GM12864 (cell line): Measurements from ENCODE around the gene MAJIN.

ENCODE experiments used
- DNase-seq: peaks from one replicate; pipeline ENCODE4 v3.0.0-alpha.2; 2011; ENCODE audit warnings: low read depth
- H3K4me3 ChIP-seq: 2 replicates; pipeline ENCODE4 v1.5.1; 2011; ENCODE audit warnings: mild to moderate bottlenecking, low read depth, low read length, control low read depth
- CTCF ChIP-seq: IDR thresholded peaks from 2 replicates; pipeline ENCODE4 v1.5.1; 2011; ENCODE audit warnings: low read depth, mild to moderate bottlenecking, moderate library complexity, low read length, control low read depth, inconsistent platforms; ENCODE audit errors: missing control alignments

The MAJIN gene

DNA sequence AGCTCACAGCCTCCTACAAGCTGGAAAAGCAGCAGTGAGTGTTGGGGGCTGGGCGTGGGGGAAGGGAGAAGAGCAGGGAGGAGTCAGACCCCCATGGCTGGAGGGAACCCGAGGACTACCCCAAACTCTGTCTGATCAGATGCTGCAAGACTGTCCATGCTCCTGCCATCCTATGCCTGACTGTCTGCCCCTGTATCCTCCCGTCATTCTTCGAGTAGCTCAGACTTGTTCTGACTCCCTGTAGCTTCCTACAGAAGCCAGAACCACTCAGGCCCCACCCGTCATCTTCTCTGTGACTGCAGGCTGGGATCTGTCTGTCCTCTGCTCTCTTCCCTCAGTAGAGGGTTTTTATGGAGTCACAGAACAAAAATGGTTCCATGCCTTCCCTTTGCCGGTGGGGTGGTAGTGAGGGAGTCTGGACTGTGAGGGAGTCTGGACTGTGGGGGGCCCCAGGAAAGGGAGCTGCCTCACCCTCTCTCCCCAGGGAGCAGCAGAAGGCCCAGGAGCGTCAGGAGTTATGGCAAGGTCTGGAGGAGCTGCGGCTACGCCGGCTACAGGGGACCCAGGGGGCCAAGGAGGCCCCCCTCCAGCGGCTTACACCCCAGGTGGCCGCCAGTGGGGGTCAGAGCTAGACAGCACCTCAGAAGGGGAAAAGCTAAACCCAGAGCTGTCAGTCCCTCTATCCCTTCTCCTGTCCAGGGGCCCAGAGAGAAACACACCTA is 38.5 kb downstream of the MAJIN start:
- TF ChIP-seq CTCF = no peak
- H3K4me3 ChIP-seq = no peak overlapping the region
- no peak for DNase-seq

DNA sequence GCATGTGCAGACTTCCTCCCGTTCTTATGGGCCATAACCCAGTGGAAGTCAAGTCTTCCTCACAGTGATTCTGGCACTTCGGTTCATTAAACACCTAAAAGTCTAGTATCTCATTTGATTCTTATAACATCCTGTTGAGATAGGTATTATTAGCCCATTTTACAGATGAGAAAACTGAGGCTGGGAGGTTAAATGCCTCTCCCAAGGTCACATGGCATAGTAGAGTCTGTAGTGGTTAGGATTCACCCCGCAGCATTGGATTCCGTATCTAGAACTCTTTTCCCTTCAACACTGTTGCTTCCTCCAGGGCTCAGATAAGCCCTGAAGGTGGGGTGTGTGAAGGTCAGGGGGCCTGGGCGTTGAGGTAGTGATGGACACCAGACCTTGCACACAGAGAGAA is 39.6 kb downstream of the MAJIN start:
- no peak for DNase-seq
- no peak overlapping the region for H3K4me3 ChIP-seq
- no peak for TF ChIP-seq CTCF

- no peak for TF ChIP-seq CTCF
- no peak for DNase-seq
- H3K4me3 ChIP-seq = no peak overlapping the region
Measured at GRCh38 chr11:64931290-64931689, 40.6 kb downstream of the MAJIN start.

DNA sequence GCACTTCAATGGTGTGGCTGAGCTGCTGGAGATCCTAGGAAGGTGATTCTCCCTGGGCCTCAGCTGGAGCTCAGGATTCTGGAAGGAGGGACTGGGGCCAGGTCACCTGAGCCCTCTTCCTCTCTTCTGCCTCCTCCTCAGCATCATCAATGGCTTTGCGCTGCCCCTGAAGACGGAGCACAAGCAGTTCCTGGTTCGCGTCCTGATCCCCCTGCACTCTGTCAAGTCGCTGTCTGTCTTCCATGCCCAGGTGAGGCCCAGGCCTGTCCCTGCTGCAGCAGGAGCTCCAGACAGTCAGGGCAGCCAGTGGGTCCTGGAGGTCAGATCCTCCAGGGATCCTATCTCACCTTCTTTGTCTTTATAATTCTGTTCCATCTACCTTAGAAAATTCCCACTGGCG is 41.6 kb downstream of the MAJIN start:
- DNase-seq = no peak
- TF ChIP-seq CTCF = no peak
- no peak overlapping the region for H3K4me3 ChIP-seq

DNA sequence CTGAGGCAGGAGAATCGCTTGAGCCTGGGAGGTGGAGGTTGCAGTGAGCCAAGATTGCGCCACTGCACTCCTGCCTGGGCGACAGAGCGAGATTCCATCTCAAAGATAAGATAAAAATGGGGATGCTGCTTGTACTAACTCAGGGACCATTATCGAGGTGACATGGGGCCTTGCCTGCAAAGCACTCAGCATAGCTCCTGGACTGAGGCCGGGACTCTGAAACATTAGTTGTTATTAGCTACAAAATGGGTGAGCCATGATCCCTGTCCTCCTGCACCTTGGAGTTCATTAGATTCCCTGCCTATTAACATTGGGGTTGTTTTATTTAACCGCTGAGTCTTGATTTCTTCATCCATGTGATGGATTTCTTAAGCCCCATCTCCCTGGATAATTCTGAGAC is 42.3 kb downstream of the MAJIN start:
- TF ChIP-seq CTCF = no peak
- no peak overlapping the region for H3K4me3 ChIP-seq
- no peak for DNase-seq

DNA sequence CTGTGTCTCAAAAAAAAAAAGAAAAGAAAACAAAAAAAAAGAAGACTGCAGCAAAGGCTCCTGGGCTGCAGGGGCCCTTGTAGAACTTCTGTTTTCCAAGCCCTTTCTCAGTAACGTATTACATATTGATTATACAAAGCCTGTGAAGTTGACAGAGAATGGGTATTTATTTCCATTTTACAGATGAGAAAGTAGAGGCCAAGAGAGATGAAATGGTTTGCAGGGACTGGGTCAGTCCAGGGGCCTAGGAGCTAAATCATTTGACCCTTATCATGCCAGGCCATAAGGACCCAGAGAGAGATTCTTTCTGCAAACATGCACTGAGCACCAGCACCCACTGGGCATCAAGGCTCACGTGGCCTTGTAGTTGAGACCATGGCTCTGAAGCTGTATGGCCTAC is 43.0 kb downstream of the MAJIN start:
- DNase-seq = no peak
- no peak for TF ChIP-seq CTCF

GRCh38 chr11:64926689-64927088 is 45.2 kb downstream of the MAJIN start:
- TF ChIP-seq CTCF = no peak
- no peak for DNase-seq
- H3K4me3 ChIP-seq = no peak overlapping the region

More for the DNA sequence above, 43.0 kb downstream of the MAJIN start:
- H3K4me3 ChIP-seq = no peak overlapping the region
